ENCODE measurements around the gene CX3CR1.

The CX3CR1 gene

GRCh38 chr3:39262846-39263245 is 17.0 kb downstream of the CX3CR1 start:
- no peak overlapping the region for H3K4me3 ChIP-seq (ENCODE audit: low read length)
- DNase-seq (ENCODE audit: low read depth): no peak
- TF ChIP-seq CTCF (IDR thresholded peaks at IDR 0.05; ENCODE audit: insufficient read depth, low read depth, low read length, missing control alignments): no peak

- no peak for DNase-seq (ENCODE audit: low read depth)
- TF ChIP-seq CTCF (IDR thresholded peaks at IDR 0.05; ENCODE audit: insufficient read depth, low read depth, low read length, missing control alignments): no peak
- H3K4me3 ChIP-seq (ENCODE audit: low read length): no peak overlapping the region
These were observed 18.1 kb downstream of the CX3CR1 start for GRCh38 chr3:39261726-39262125.

GRCh38 chr3:39260957-39261356 is 18.9 kb downstream of the CX3CR1 start:
- peak; percentile 61 for TF ChIP-seq CTCF (IDR thresholded peaks at IDR 0.05; ENCODE audit: insufficient read depth, low read depth, low read length, missing control alignments)
- no peak overlapping the region for H3K4me3 ChIP-seq (ENCODE audit: low read length)
- DNase-seq (ENCODE audit: low read depth): peak; percentile 95

GRCh38 chr3:39260318-39260717 is 19.5 kb downstream of the CX3CR1 start:
- DNase-seq (ENCODE audit: low read depth): no peak
- H3K4me3 ChIP-seq (ENCODE audit: low read length): no peak overlapping the region
- no peak for TF ChIP-seq CTCF (IDR thresholded peaks at IDR 0.05; ENCODE audit: insufficient read depth, low read depth, low read length, missing control alignments)

- H3K4me3 ChIP-seq (ENCODE audit: low read length): no peak overlapping the region
- no peak for TF ChIP-seq CTCF (IDR thresholded peaks at IDR 0.05; ENCODE audit: insufficient read depth, low read depth, low read length, missing control alignments)
- DNase-seq (ENCODE audit: low read depth): peak; percentile 31
These were observed 24.1 kb downstream of the CX3CR1 start for GRCh38 chr3:39255503-39256325.

- DNase-seq (ENCODE audit: low read depth): no peak
- no peak for TF ChIP-seq CTCF (IDR thresholded peaks at IDR 0.05; ENCODE audit: insufficient read depth, low read depth, low read length, missing control alignments)
- no peak overlapping the region for H3K4me3 ChIP-seq (ENCODE audit: low read length)
These were observed 24.9 kb downstream of the CX3CR1 start for GRCh38 chr3:39254806-39255449.

All from epithelial cell of esophagus (primary cell).